Activated naive CD8-positive, alpha-beta T cell (primary cell): ENCODE data around the gene SLC35E1.
"Not testable (repeated sequence)": the region's sequence is repeated elsewhere in the genome, so short reads cannot be mapped to it uniquely, and the experiment has no call there.

Source experiments
- H3K27ac Mint-ChIP-seq: one replicate; pipeline ENCODE4 v1.8.0; 2021; ENCODE audit warnings: mixed read lengths
- H3K27me3 Mint-ChIP-seq: one replicate; pipeline ENCODE4 v1.8.0; 2021; ENCODE audit warnings: mixed read lengths
- H3K36me3 Mint-ChIP-seq: one replicate; pipeline ENCODE4 v1.8.0; 2021; ENCODE audit warnings: mixed read lengths
- H3K4me1 Mint-ChIP-seq: one replicate; pipeline ENCODE4 v1.8.0; 2021; ENCODE audit warnings: low read depth, mixed read lengths
- H3K4me3 Mint-ChIP-seq: one replicate; pipeline ENCODE4 v1.8.0; 2021; ENCODE audit warnings: mild to moderate bottlenecking, mixed read lengths
- H3K9me3 Mint-ChIP-seq: one replicate; pipeline ENCODE4 v1.8.0; 2021; ENCODE audit warnings: low read depth, mixed read lengths

SLC35E1 gene

GRCh38 chr19:16559780-16560276, 12.4 kb downstream of the SLC35E1 start:
- peaks cover 10% of the 10 kb centered on the region for H3K36me3 Mint-ChIP-seq
- H3K27me3 Mint-ChIP-seq, result no peaks in the 10 kb centered on the region
- no peaks in the 10 kb centered on the region for H3K9me3 Mint-ChIP-seq
- peaks cover 9% of the 10 kb centered on the region for H3K4me1 Mint-ChIP-seq
- no peak overlapping the region for H3K4me3 Mint-ChIP-seq
- H3K27ac Mint-ChIP-seq, result no peak overlapping the region

DNA sequence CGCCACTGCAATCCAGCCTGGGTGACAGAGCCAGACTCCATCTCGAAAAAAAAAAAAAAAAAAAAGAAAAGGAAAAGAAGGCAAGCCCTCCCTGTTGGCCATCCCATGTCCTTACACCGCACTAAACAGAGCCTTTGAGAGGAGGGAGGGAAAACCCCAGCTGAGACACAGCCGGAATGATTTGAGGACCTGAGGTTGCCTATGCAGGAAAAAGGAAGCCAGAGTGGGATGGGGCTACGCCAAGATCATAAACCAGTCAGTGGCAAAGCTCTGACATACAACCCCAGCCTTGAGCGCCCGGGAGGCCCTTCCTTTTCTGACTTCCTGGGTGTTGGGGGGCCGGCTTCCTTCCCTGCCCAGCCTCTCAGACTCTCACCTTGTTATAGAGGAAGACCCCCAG, 17.4 kb downstream of the SLC35E1 start:
- Mint-ChIP-seq H3K4me1 (peaks cover 4% of the 10 kb centered on the region), H3K9me3 (no peaks in the 10 kb centered on the region), H3K27me3 (no peaks in the 10 kb centered on the region), H3K27ac (no peak overlapping the region), H3K4me3 (no peak overlapping the region), H3K36me3 (peaks cover 8% of the 10 kb centered on the region)

- not testable (repeated sequence) for H3K27me3 Mint-ChIP-seq, H3K27ac Mint-ChIP-seq, H3K9me3 Mint-ChIP-seq, H3K4me3 Mint-ChIP-seq, H3K4me1 Mint-ChIP-seq, H3K36me3 Mint-ChIP-seq
These were observed 20.3 kb downstream of the SLC35E1 start for GRCh38 chr19:16551902-16552301.

DNA sequence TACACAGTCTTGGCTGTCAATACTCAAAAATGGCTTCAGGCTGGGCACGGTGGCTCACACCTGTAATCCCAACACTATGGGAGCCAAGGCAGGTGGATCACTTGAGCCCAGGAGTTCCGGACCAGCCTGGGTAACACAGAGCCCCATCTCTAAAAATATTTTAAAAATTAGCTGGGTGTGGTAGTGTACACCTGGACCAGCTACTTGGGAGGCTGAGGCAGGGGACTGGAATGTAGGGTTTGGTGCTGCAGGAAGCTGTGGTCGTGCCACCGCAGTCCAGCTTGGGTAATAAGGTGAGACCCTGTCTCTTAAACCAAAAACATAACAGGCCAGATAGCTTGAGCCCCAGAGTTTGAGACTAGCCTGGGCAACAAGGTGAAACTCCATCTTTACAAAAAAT, 23.3 kb downstream of the SLC35E1 start:
- no peaks in the 10 kb centered on the region for H3K27me3 Mint-ChIP-seq
- H3K36me3 Mint-ChIP-seq, result peaks cover 6% of the 10 kb centered on the region
- peaks cover 14% of the 10 kb centered on the region for H3K4me1 Mint-ChIP-seq
- H3K4me3 Mint-ChIP-seq, result no peak overlapping the region
- H3K27ac Mint-ChIP-seq, result no peak overlapping the region
- H3K9me3 Mint-ChIP-seq, result no peaks in the 10 kb centered on the region

GRCh38 chr19:16544473-16545231, 27.6 kb downstream of the SLC35E1 start:
- Mint-ChIP-seq H3K9me3 (no peaks in the 10 kb centered on the region), H3K4me3 (peak overlapping the region; percentile 59), H3K27ac (peak overlapping the region; percentile 35), H3K27me3 (no peaks in the 10 kb centered on the region), H3K4me1 (peaks cover 37% of the 10 kb centered on the region), H3K36me3 (peaks cover 6% of the 10 kb centered on the region)

DNA sequence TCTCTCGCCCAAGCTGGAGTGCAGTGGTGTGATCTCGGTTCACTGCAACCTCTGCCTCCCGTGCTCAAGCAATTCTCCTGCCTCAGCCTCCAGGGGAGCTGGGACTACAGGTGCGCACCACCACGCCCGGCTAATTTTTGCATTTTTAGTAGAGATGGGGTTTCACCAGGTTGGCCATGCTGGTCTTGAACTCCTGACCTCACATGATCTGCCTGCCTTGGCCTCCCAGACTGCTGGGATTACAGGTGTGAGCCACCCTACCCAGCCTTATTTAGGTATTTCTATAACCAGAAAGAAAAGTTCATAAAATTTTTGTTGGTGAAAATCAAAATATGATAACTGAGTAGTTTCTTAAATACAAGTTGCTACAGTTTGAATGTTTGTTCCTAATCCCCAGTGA, 28.5 kb downstream of the SLC35E1 start:
- H3K36me3 Mint-ChIP-seq, H3K27me3 Mint-ChIP-seq, H3K9me3 Mint-ChIP-seq: not testable (repeated sequence)
- H3K27ac Mint-ChIP-seq, result peak overlapping the region; percentile 34
- peak overlapping the region; percentile 96 for H3K4me3 Mint-ChIP-seq
- H3K4me1 Mint-ChIP-seq, result peaks cover 43% of the 10 kb centered on the region

- H3K4me3 Mint-ChIP-seq, result peak overlapping the region; percentile 96
- H3K4me1 Mint-ChIP-seq, result peaks cover 49% of the 10 kb centered on the region
- H3K36me3 Mint-ChIP-seq, result peaks cover 6% of the 10 kb centered on the region
- no peaks in the 10 kb centered on the region for H3K27me3 Mint-ChIP-seq
- H3K9me3 Mint-ChIP-seq, result no peaks in the 10 kb centered on the region
- H3K27ac Mint-ChIP-seq, result peak overlapping the region; percentile 94
These were observed 29.2 kb downstream of the SLC35E1 start for GRCh38 chr19:16542910-16543472.

DNA sequence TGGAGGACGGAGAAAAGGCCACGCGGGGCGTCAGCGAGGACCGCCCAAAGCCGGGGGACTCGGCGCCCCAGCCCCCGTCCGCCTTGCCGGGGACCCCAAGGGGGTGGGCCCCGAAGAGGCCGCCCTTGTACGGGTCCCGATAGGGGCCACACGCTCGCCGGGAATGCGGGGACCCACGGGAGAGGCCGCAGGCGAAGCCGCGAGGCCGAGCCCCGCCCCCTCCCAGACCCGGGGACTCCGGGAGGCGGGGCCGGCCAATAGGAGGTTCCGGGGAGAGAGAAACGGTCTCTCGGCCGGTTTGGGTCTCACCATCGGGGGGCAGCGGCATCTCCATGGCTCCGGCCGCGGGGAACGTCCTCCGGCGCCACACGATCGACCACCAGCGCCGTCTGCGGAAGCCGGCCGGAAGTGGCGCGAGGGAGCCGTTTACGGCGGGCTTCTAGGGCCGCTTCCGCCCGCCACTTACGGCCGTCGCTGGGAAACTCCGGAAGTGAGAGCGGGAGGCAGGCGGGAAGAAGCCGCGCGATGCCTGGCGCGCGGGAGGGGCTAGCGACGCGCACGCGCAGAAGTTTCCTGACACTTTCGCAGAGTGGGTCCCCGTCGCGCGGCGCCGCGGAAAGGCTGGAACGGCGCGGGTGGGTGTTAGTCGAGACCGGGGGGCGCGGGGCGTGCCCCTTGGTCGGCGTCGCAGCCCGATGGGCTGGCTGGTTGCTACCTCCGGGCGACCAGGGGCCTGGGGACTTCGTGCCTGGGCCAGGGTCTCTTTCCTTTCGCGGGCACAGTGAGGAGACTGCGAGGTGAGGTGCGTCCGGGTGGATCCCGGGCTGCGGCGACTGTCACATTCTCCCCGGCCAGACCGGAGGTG, 29.9 kb downstream of the SLC35E1 start, which contains the start of gene CHERP:
Gene CHERP (minus strand): TSS at position 393 of the 865 bp plus-strand sequence. CDS start 59 bp downstream, at position 334.
- peak within 1 kb of the TSS; percentile 94 for H3K27ac Mint-ChIP-seq
- H3K36me3 Mint-ChIP-seq, result peaks cover 6% of the 10 kb centered on the region
- H3K4me3 Mint-ChIP-seq, result peak within 1 kb of the TSS; percentile 96
- H3K4me1 Mint-ChIP-seq, result peaks cover 55% of the 10 kb centered on the region
- no peaks in the 10 kb centered on the region for H3K27me3 Mint-ChIP-seq
- no peaks in the 10 kb centered on the region for H3K9me3 Mint-ChIP-seq

DNA sequence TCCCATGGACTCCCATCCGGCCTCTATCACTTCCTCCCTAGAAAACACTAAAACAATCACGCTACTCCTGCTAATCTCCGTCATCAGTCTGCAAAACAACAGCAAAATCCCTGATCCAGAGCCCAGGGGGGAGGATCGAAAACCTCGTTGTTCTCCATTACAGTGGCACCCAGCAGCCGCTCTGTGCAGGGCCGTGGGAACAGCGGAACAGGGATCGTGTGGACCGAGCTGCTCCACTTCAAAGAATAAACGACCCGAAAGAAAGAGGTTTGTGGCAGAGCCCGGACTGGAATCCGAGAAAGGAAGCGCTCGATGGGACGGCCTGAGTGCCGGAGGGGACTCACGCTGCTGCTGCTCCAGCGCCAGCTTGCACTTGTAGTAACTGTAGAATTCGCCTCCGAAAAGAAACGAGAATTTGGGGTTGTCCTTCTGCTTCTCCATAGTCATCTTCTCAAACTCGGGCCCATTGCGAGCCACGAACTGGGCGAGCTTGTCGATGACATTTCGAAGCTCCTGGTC, 30.6 kb downstream of the SLC35E1 start:
- Mint-ChIP-seq H3K27ac (peak overlapping the region; percentile 87), H3K36me3 (peaks cover 6% of the 10 kb centered on the region), H3K4me3 (peak overlapping the region; percentile 96), H3K27me3 (no peaks in the 10 kb centered on the region), H3K4me1 (peaks cover 56% of the 10 kb centered on the region), H3K9me3 (no peaks in the 10 kb centered on the region)

- peak overlapping the region; percentile 96 for H3K4me3 Mint-ChIP-seq
- H3K36me3 Mint-ChIP-seq, result peaks cover 6% of the 10 kb centered on the region
- no peaks in the 10 kb centered on the region for H3K9me3 Mint-ChIP-seq
- peak overlapping the region; percentile 87 for H3K27ac Mint-ChIP-seq
- peaks cover 55% of the 10 kb centered on the region for H3K4me1 Mint-ChIP-seq
- H3K27me3 Mint-ChIP-seq, result no peaks in the 10 kb centered on the region
These were observed 31.3 kb downstream of the SLC35E1 start for GRCh38 chr19:16540948-16541347.

GRCh38 chr19:16537111-16537510, 35.1 kb downstream of the SLC35E1 start:
- no peak overlapping the region for H3K4me3 Mint-ChIP-seq
- H3K36me3 Mint-ChIP-seq, result peaks cover 6% of the 10 kb centered on the region
- peaks cover 35% of the 10 kb centered on the region for H3K4me1 Mint-ChIP-seq

DNA sequence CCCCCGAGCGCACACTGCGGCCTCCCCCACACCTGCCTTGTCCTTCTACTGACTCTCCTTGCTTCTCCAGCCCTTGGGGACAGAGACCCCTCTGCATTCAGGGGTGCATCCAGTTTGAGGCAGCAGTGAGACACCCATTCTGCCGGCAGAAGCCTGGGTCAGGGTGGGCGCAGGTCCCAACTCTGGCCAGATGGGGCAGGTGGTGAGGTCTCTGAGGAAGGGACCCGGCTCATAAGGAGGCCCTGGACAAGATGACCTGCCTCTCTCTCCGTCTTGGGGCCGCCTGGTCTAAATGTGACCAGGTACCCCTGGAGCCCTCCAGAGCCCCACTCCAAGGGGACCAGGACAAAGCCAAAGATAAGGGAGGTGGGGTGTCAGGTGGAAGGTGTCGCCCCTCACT, 36.1 kb downstream of the SLC35E1 start:
- peaks cover 3% of the 10 kb centered on the region for H3K36me3 Mint-ChIP-seq
- no peak overlapping the region for H3K4me3 Mint-ChIP-seq
- H3K27ac Mint-ChIP-seq, result no peak overlapping the region
- H3K9me3 Mint-ChIP-seq, result no peaks in the 10 kb centered on the region
- H3K27me3 Mint-ChIP-seq, result no peaks in the 10 kb centered on the region
- H3K4me1 Mint-ChIP-seq, result peaks cover 28% of the 10 kb centered on the region

More at GRCh38 chr19:16537111-16537510, 35.1 kb downstream of the SLC35E1 start:
- H3K27me3 Mint-ChIP-seq, result no peaks in the 10 kb centered on the region
- peak overlapping the region; percentile 28 for H3K27ac Mint-ChIP-seq
- no peaks in the 10 kb centered on the region for H3K9me3 Mint-ChIP-seq

GRCh38 chr19:16535381-16535780, 36.8 kb downstream of the SLC35E1 start:
- H3K4me3 Mint-ChIP-seq, result no peak overlapping the region
- peaks cover 26% of the 10 kb centered on the region for H3K4me1 Mint-ChIP-seq
- H3K27me3 Mint-ChIP-seq, result no peaks in the 10 kb centered on the region
- H3K27ac Mint-ChIP-seq, result no peak overlapping the region
- no peaks in the 10 kb centered on the region for H3K9me3 Mint-ChIP-seq
- H3K36me3 Mint-ChIP-seq, result peaks cover 3% of the 10 kb centered on the region

DNA sequence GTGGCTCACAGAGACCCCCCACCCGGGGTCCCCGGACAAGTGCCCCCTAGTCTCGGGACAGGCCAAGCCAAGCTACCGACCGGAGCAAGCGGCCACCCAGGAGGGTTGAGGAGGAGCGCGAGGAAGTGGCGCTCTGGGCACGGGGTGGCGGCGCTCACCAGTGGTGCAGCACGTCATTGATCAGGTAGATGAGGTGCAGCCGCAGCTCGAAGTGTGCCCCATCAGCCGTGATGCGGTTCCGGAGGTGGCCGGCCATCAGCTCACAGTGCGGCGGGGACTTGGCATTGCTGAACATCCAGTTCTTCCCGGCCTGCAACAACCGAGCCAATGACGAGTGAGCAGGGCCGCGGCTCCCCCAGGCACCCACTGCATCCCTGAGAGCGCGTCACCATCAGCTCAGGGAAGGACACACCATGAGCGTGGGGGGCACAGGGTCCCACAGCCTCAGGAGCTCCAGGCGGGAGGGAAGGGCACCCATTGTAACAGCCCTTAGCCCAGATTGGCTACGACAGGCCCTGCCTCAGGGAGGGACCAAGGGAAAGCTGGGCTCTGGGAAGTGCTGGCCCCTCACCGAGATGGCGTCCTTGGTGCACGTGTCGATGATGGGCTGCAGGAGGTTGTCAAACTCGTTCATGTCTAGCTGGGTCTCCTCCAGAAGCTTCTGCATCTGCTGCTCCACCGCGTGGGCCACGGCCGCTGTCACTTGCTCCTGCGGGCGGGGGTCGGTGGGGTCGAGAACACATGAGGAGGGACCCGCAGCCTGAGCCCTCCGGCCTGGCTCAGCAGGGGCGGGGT, 39.6 kb downstream of the SLC35E1 start:
- Mint-ChIP-seq H3K4me3 (no peak overlapping the region), H3K9me3 (no peaks in the 10 kb centered on the region), H3K27ac (no peak overlapping the region), H3K27me3 (no peaks in the 10 kb centered on the region), H3K36me3 (no peaks in the 10 kb centered on the region), H3K4me1 (peaks cover 5% of the 10 kb centered on the region)
